T-helper 1 cell treated with Interleukin-12 subunit alpha and Interleukin-12 subunit beta and Interleukin-4 antibody, amounts not matched to agents 30 μg/mL and 1 μg/mL, for 36 hours (primary cell): Measurements from ENCODE around the gene UBE2D3.
A peak's percentile ranks its signal among the peaks of the same experiment; 100 is the strongest.

Source experiments
- H3K27ac Mint-ChIP-seq: one replicate; pipeline ENCODE4 v1.8.0; 2021; ENCODE audit warnings: mild to moderate bottlenecking, mixed read lengths
- H3K27me3 Mint-ChIP-seq: one replicate; pipeline ENCODE4 v1.8.0; 2021; ENCODE audit warnings: low read depth, mixed read lengths
- H3K36me3 Mint-ChIP-seq: one replicate; pipeline ENCODE4 v1.8.0; 2021; ENCODE audit warnings: low read depth, mixed read lengths
- H3K4me1 Mint-ChIP-seq: one replicate; pipeline ENCODE4 v1.8.0; 2021; ENCODE audit warnings: low read depth, mixed read lengths
- H3K4me3 Mint-ChIP-seq: one replicate; pipeline ENCODE4 v1.8.0; 2021; ENCODE audit warnings: mild to moderate bottlenecking, moderate library complexity, mixed read lengths
- H3K9me3 Mint-ChIP-seq: one replicate; pipeline ENCODE4 v1.8.0; 2021; ENCODE audit warnings: mixed read lengths

The UBE2D3 gene

GRCh38 chr4:102849579-102850104 is 22.3 kb upstream of the UBE2D3 start:
- H3K9me3 Mint-ChIP-seq = peaks cover 8% of the 10 kb centered on the region
- peaks cover 3% of the 10 kb centered on the region for H3K36me3 Mint-ChIP-seq
- H3K4me1 Mint-ChIP-seq = peaks cover 3% of the 10 kb centered on the region

GRCh38 chr4:102847687-102848086 is 20.3 kb upstream of the UBE2D3 start:
- no peak overlapping the region for H3K4me3 Mint-ChIP-seq
- H3K27me3 Mint-ChIP-seq = no peaks in the 10 kb centered on the region
- no peak overlapping the region for H3K27ac Mint-ChIP-seq
- H3K36me3 Mint-ChIP-seq = peaks cover 3% of the 10 kb centered on the region
- H3K4me1 Mint-ChIP-seq = peaks cover 3% of the 10 kb centered on the region
- peaks cover 8% of the 10 kb centered on the region for H3K9me3 Mint-ChIP-seq

More at GRCh38 chr4:102849579-102850104, 22.3 kb upstream of the UBE2D3 start:
- no peak overlapping the region for H3K27ac Mint-ChIP-seq
- no peaks in the 10 kb centered on the region for H3K27me3 Mint-ChIP-seq
- H3K4me3 Mint-ChIP-seq = no peak overlapping the region

- H3K27me3 Mint-ChIP-seq = no peaks in the 10 kb centered on the region
- peaks cover 12% of the 10 kb centered on the region for H3K36me3 Mint-ChIP-seq
- H3K27ac Mint-ChIP-seq = no peak overlapping the region
- H3K4me1 Mint-ChIP-seq = peaks cover 2% of the 10 kb centered on the region
- no peak overlapping the region for H3K4me3 Mint-ChIP-seq
- peaks cover 5% of the 10 kb centered on the region for H3K9me3 Mint-ChIP-seq
Observed at GRCh38 chr4:102843938-102844337, 16.6 kb upstream of the UBE2D3 start.

- H3K27ac Mint-ChIP-seq = no peak overlapping the region
- H3K4me1 Mint-ChIP-seq = peaks cover 2% of the 10 kb centered on the region
- H3K27me3 Mint-ChIP-seq = no peaks in the 10 kb centered on the region
- peaks cover 10% of the 10 kb centered on the region for H3K36me3 Mint-ChIP-seq
- no peak overlapping the region for H3K4me3 Mint-ChIP-seq
- H3K9me3 Mint-ChIP-seq = no peaks in the 10 kb centered on the region
Observed at GRCh38 chr4:102843273-102843672, 15.9 kb upstream of the UBE2D3 start.

GRCh38 chr4:102842367-102842766 is 15.0 kb upstream of the UBE2D3 start:
- Mint-ChIP-seq H3K27me3 (no peaks in the 10 kb centered on the region), H3K4me3 (no peak overlapping the region), H3K4me1 (peaks cover 4% of the 10 kb centered on the region), H3K36me3 (peaks cover 10% of the 10 kb centered on the region), H3K27ac (no peak overlapping the region), H3K9me3 (no peaks in the 10 kb centered on the region)

- Mint-ChIP-seq H3K4me1 (peaks cover 11% of the 10 kb centered on the region), H3K4me3 (no peak overlapping the region), H3K27ac (no peak overlapping the region), H3K9me3 (no peaks in the 10 kb centered on the region), H3K27me3 (no peaks in the 10 kb centered on the region), H3K36me3 (peaks cover 11% of the 10 kb centered on the region)
Observed at GRCh38 chr4:102836596-102836995, 9.2 kb upstream of the UBE2D3 start.

GRCh38 chr4:102832667-102833066 is 5.3 kb upstream of the UBE2D3 start:
- Mint-ChIP-seq H3K4me1 (peaks cover 22% of the 10 kb centered on the region), H3K27ac (no peak overlapping the region), H3K36me3 (peaks cover 1% of the 10 kb centered on the region), H3K4me3 (no peak overlapping the region), H3K9me3 (no peaks in the 10 kb centered on the region), H3K27me3 (no peaks in the 10 kb centered on the region)

- no peaks in the 10 kb centered on the region for H3K27me3 Mint-ChIP-seq
- H3K9me3 Mint-ChIP-seq = no peaks in the 10 kb centered on the region
- peaks cover 22% of the 10 kb centered on the region for H3K4me1 Mint-ChIP-seq
- H3K36me3 Mint-ChIP-seq = peaks cover 1% of the 10 kb centered on the region
- no peak overlapping the region for H3K27ac Mint-ChIP-seq
- no peak overlapping the region for H3K4me3 Mint-ChIP-seq
Observed at GRCh38 chr4:102832105-102832504, 4.8 kb upstream of the UBE2D3 start.

- Mint-ChIP-seq H3K36me3 (peaks cover 1% of the 10 kb centered on the region), H3K4me3 (no peak overlapping the region), H3K9me3 (no peaks in the 10 kb centered on the region), H3K27me3 (no peaks in the 10 kb centered on the region), H3K27ac (no peak overlapping the region), H3K4me1 (peaks cover 22% of the 10 kb centered on the region)
Observed at GRCh38 chr4:102829803-102830202, 2.5 kb upstream of the UBE2D3 start.

GRCh38 chr4:102828497-102828808 is 1.1 kb upstream of the UBE2D3 start:
- H3K4me3 Mint-ChIP-seq = no peak overlapping the region
- H3K27me3 Mint-ChIP-seq = no peaks in the 10 kb centered on the region
- H3K9me3 Mint-ChIP-seq = no peaks in the 10 kb centered on the region
- H3K27ac Mint-ChIP-seq = no peak overlapping the region
- peaks cover 30% of the 10 kb centered on the region for H3K4me1 Mint-ChIP-seq
- peaks cover 7% of the 10 kb centered on the region for H3K36me3 Mint-ChIP-seq

GRCh38 chr4:102827674-102828496 is 534 bp upstream of the UBE2D3 start:
- no peak overlapping the region for H3K27ac Mint-ChIP-seq
- H3K27me3 Mint-ChIP-seq = no peaks in the 10 kb centered on the region
- no peak overlapping the region for H3K4me3 Mint-ChIP-seq
- H3K9me3 Mint-ChIP-seq = no peaks in the 10 kb centered on the region
- peaks cover 11% of the 10 kb centered on the region for H3K36me3 Mint-ChIP-seq
- H3K4me1 Mint-ChIP-seq = peaks cover 36% of the 10 kb centered on the region

GRCh38 chr4:102826105-102826889 is 1.1 kb downstream of the UBE2D3 start:
- Mint-ChIP-seq H3K27ac (no peak overlapping the region), H3K9me3 (no peaks in the 10 kb centered on the region), H3K27me3 (no peaks in the 10 kb centered on the region), H3K4me3 (no peak overlapping the region), H3K4me1 (peaks cover 34% of the 10 kb centered on the region), H3K36me3 (peaks cover 17% of the 10 kb centered on the region)

GRCh38 chr4:102825261-102826091 is 1.9 kb downstream of the UBE2D3 start:
- H3K27ac Mint-ChIP-seq = no peak overlapping the region
- peaks cover 40% of the 10 kb centered on the region for H3K4me1 Mint-ChIP-seq

GRCh38 chr4:102824398-102824797 is 3.0 kb downstream of the UBE2D3 start:
- Mint-ChIP-seq H3K36me3 (peaks cover 30% of the 10 kb centered on the region), H3K27me3 (no peaks in the 10 kb centered on the region), H3K9me3 (no peaks in the 10 kb centered on the region), H3K4me1 (peaks cover 49% of the 10 kb centered on the region), H3K4me3 (no peak overlapping the region), H3K27ac (peak overlapping the region; percentile 45)

More at GRCh38 chr4:102825261-102826091, 1.9 kb downstream of the UBE2D3 start:
- no peak overlapping the region for H3K4me3 Mint-ChIP-seq
- no peaks in the 10 kb centered on the region for H3K27me3 Mint-ChIP-seq
- no peaks in the 10 kb centered on the region for H3K9me3 Mint-ChIP-seq
- peaks cover 23% of the 10 kb centered on the region for H3K36me3 Mint-ChIP-seq
